ENCODE results near the gene COL9A1.

COL9A1 gene

GRCh38 chr6:70258483-70258882, 44.4 kb downstream of the COL9A1 start:
- H3K79me2 ChIP-seq (ENCODE audit: insufficient read depth, low read length), result no peaks in the 10 kb centered on the region
- no peaks in the 10 kb centered on the region for H3K9me3 ChIP-seq (ENCODE audit: insufficient read depth, low read length)
- no peaks in the 10 kb centered on the region for H3K27me3 ChIP-seq (ENCODE audit: low read length)
- H3K27ac ChIP-seq (ENCODE audit: low read depth, low read length), result no peak overlapping the region
- H3K4me3 ChIP-seq (ENCODE audit: insufficient read depth, low read length, poor library complexity, severe bottlenecking), result no peak overlapping the region
- TF ChIP-seq EZH2phosphoT487 (conservative IDR thresholded peaks at IDR 0.05; ENCODE audit: low read length) (no peak), CTCF (IDR thresholded peaks at IDR 0.05; ENCODE audit: insufficient read depth, low read length, poor library complexity, severe bottlenecking) (no peak)
- no peaks in the 10 kb centered on the region for H3K9me2 ChIP-seq (replicated peaks; ENCODE audit: insufficient read depth, low read length)
- H3F3A ChIP-seq (ENCODE audit: insufficient read depth), result no peaks in the 10 kb centered on the region
- H3K4me2 ChIP-seq (ENCODE audit: low read depth, low read length, poor library complexity, severe bottlenecking), result no peak overlapping the region
- H4K20me1 ChIP-seq (ENCODE audit: low read depth, low read length), result no peaks in the 10 kb centered on the region
- H2AFZ ChIP-seq (ENCODE audit: low read depth, low read length, severe bottlenecking), result no peak overlapping the region
- no peaks in the 10 kb centered on the region for H3K36me3 ChIP-seq (ENCODE audit: low read length)
- no peak overlapping the region for H3K9ac ChIP-seq (ENCODE audit: low read length)

GRCh38 chr6:70257768-70258273, 45.1 kb downstream of the COL9A1 start:
- Histone ChIP-seq H3K9ac (ENCODE audit: low read length) (no peak overlapping the region), H3K4me3 (ENCODE audit: insufficient read depth, low read length, poor library complexity, severe bottlenecking) (no peak overlapping the region), H3K9me3 (ENCODE audit: insufficient read depth, low read length) (no peaks in the 10 kb centered on the region), H4K20me1 (ENCODE audit: low read depth, low read length) (no peaks in the 10 kb centered on the region), H3K27ac (ENCODE audit: low read depth, low read length) (no peak overlapping the region), H2AFZ (ENCODE audit: low read depth, low read length, severe bottlenecking) (no peak overlapping the region), H3K79me2 (ENCODE audit: insufficient read depth, low read length) (no peaks in the 10 kb centered on the region), H3K36me3 (ENCODE audit: low read length) (no peaks in the 10 kb centered on the region), H3F3A (ENCODE audit: insufficient read depth) (no peaks in the 10 kb centered on the region), H3K9me2 (replicated peaks; ENCODE audit: insufficient read depth, low read length) (no peaks in the 10 kb centered on the region), H3K27me3 (ENCODE audit: low read length) (no peaks in the 10 kb centered on the region), H3K4me2 (ENCODE audit: low read depth, low read length, poor library complexity, severe bottlenecking) (no peak overlapping the region)
- no peak for TF ChIP-seq EZH2phosphoT487 (conservative IDR thresholded peaks at IDR 0.05; ENCODE audit: low read length)

GRCh38 chr6:70254784-70255183, 48.1 kb downstream of the COL9A1 start:
- no peaks in the 10 kb centered on the region for H3F3A ChIP-seq (ENCODE audit: insufficient read depth)
- H3K9me2 ChIP-seq (replicated peaks; ENCODE audit: insufficient read depth, low read length), result no peaks in the 10 kb centered on the region
- no peak overlapping the region for H3K4me3 ChIP-seq (ENCODE audit: insufficient read depth, low read length, poor library complexity, severe bottlenecking)
- no peak overlapping the region for H2AFZ ChIP-seq (ENCODE audit: low read depth, low read length, severe bottlenecking)
- no peaks in the 10 kb centered on the region for H3K36me3 ChIP-seq (ENCODE audit: low read length)
- H3K27ac ChIP-seq (ENCODE audit: low read depth, low read length), result no peak overlapping the region
- H4K20me1 ChIP-seq (ENCODE audit: low read depth, low read length), result no peaks in the 10 kb centered on the region
- no peak for TF ChIP-seq EZH2phosphoT487 (conservative IDR thresholded peaks at IDR 0.05; ENCODE audit: low read length)
- TF ChIP-seq CTCF (IDR thresholded peaks at IDR 0.05; ENCODE audit: insufficient read depth, low read length, poor library complexity, severe bottlenecking), result no peak
- H3K4me2 ChIP-seq (ENCODE audit: low read depth, low read length, poor library complexity, severe bottlenecking), result no peak overlapping the region
- no peak overlapping the region for H3K9ac ChIP-seq (ENCODE audit: low read length)
- no peaks in the 10 kb centered on the region for H3K79me2 ChIP-seq (ENCODE audit: insufficient read depth, low read length)
- H3K27me3 ChIP-seq (ENCODE audit: low read length), result no peaks in the 10 kb centered on the region
- H3K9me3 ChIP-seq (ENCODE audit: insufficient read depth, low read length), result no peaks in the 10 kb centered on the region

GRCh38 chr6:70253923-70254322, 49.0 kb downstream of the COL9A1 start:
- TF ChIP-seq CTCF (IDR thresholded peaks at IDR 0.05; ENCODE audit: insufficient read depth, low read length, poor library complexity, severe bottlenecking) (no peak), EZH2phosphoT487 (conservative IDR thresholded peaks at IDR 0.05; ENCODE audit: low read length) (no peak)
- Histone ChIP-seq H3K79me2 (ENCODE audit: insufficient read depth, low read length) (no peaks in the 10 kb centered on the region), H2AFZ (ENCODE audit: low read depth, low read length, severe bottlenecking) (no peak overlapping the region)

More at GRCh38 chr6:70253923-70254322, 49.0 kb downstream of the COL9A1 start:
- Histone ChIP-seq H3K4me2 (ENCODE audit: low read depth, low read length, poor library complexity, severe bottlenecking) (no peak overlapping the region), H3F3A (ENCODE audit: insufficient read depth) (no peaks in the 10 kb centered on the region), H3K9me2 (replicated peaks; ENCODE audit: insufficient read depth, low read length) (no peaks in the 10 kb centered on the region), H3K4me3 (ENCODE audit: insufficient read depth, low read length, poor library complexity, severe bottlenecking) (no peak overlapping the region), H3K27ac (ENCODE audit: low read depth, low read length) (no peak overlapping the region), H3K27me3 (ENCODE audit: low read length) (no peaks in the 10 kb centered on the region), H4K20me1 (ENCODE audit: low read depth, low read length) (no peaks in the 10 kb centered on the region), H3K9me3 (ENCODE audit: insufficient read depth, low read length) (no peaks in the 10 kb centered on the region), H3K36me3 (ENCODE audit: low read length) (no peaks in the 10 kb centered on the region), H3K9ac (ENCODE audit: low read length) (no peak overlapping the region)
